NB4 (cell line): ENCODE results near the gene RNF133.

Experiments
- CTCF ChIP-seq: IDR thresholded peaks from one replicate; pipeline ENCODE4 v1.5.1; 2012; ENCODE audit warnings: low read depth, low read length
- POLR2A ChIP-seq: IDR thresholded peaks from 2 replicates; pipeline ENCODE4 v1.6.1; 2011; ENCODE audit warnings: mild to moderate bottlenecking; ENCODE audit not compliant: insufficient read length; ENCODE audit errors: extremely low read depth

- TF ChIP-seq CTCF (no peak), POLR2A (no peak)
Observed at GRCh38 chr7:122746948-122747347, 48.0 kb upstream of the RNF133 start.
